H1 (cell line): ENCODE data around the gene BMERB1. TPM values are rescaled to one million over a fixed set of nuclear protein-coding genes. Genes with fewer than 3 reads are reported as not detected.

Source experiments
- KDM4A ChIP-seq: IDR thresholded peaks from one replicate; pipeline ENCODE4 v1.7.1; 2012; ENCODE audit warnings: low read depth, mild to moderate bottlenecking, moderate library complexity, low read length, inconsistent platforms; ENCODE audit not compliant: severe bottlenecking
- KDM5A ChIP-seq: fragments of 200-600 bp; IDR thresholded peaks from 2 replicates; pipeline ENCODE4 v1.7.1; 2012; ENCODE audit warnings: mild to moderate bottlenecking, low read length, inconsistent platforms, mixed read lengths
- RBBP5 ChIP-seq: IDR thresholded peaks from 2 replicates; pipeline ENCODE4 v1.7.1; 2012; ENCODE audit warnings: low read depth, mild to moderate bottlenecking, inconsistent platforms, low read length, moderate library complexity, borderline replicate concordance
- ZNF274 ChIP-seq: IDR thresholded peaks from 2 replicates; pipeline ENCODE4 v1.7.0; 2012; ENCODE audit warnings: low read length, borderline replicate concordance; ENCODE audit errors: extremely low read depth
- polyA plus RNA-seq, 7 experiments: library from polyadenylated mRNA; depleted of rRNA in 3 of 7; stranded (reverse) in 5 of 7; unstranded in 2 of 7; fragments of >200 nt in 5 of 7; fragments of 200-250 nt in 2 of 7; gene quantifications; 1 replicate in 5 of 7; 2 replicates in 1 of 7; 4 replicates in 1 of 7; pipeline versions ENCODE4 v1.2.1 to v1.2.3, GENCODE V29; 2011 to 2013; ENCODE audit warnings: missing spikeins in 2 of 7, mixed read lengths in 2 of 7
- total RNA-seq: library from RNA; stranded (reverse); fragmentation: NEBNext Ultra II Directional; extraction: Animal tissue kit (Norgen Biotek cat#: 25700); gene quantifications from 2 replicates; pipeline ENCODE4 v1.2.1, GENCODE V29; 2021

The BMERB1 gene
- total and polyA plus RNA-seq, 2 of the 8 experiments (the other 6 are each of a cell fraction or from before 2014, with no cell fraction given), result 23.5 to 27.1 TPM

- TF ChIP-seq RBBP5 (no peak), ZNF274 (no peak), KDM4A (no peak), KDM5A (no peak)
Measured at GRCh38 chr16:15494236-15494635, 59.8 kb downstream of the BMERB1 start (continued).
